H1 (cell line): ENCODE data around the gene KCNAB2. TPM values are rescaled to one million over a fixed set of nuclear protein-coding genes. Genes with fewer than 3 reads are reported as not detected.

Experiments
- CTCF ChIA-PET: fragments of 300-600 bp; sonication (Branson Sonifier 250); formaldehyde crosslinking; loops from one replicate; lab custom pipeline; 2021; ENCODE audit not compliant: partially characterized antibody; lab: Charles Lee
- POLR2A ChIA-PET: fragments of 300-600 bp; sonication (Branson Sonifier 250); formaldehyde crosslinking; loops from one replicate; lab custom pipeline; 2021; ENCODE audit warnings: inconsistent platforms; ENCODE audit not compliant: partially characterized antibody; lab: Charles Lee
- DNase-seq, 2 experiments: peaks; one replicate each; pipeline versions ENCODE4 v3.0.0 to v3.0.0-alpha.2; 2010 to 2022; ENCODE audit warnings: low spot score in 2 of 2, low read depth in 1 of 2, mixed read lengths in 1 of 2
- FAIRE-seq: peaks from 2 replicates; lab custom pipeline; 2011; peaks lifted over from hg19 to GRCh38; lab: Jason Lieb, UNC
- H2AFZ ChIP-seq: 2 replicates; pipeline ENCODE4 v1.8.1; 2012; ENCODE audit warnings: low read length, inconsistent platforms
- H2AK5ac ChIP-seq: 2 replicates; pipeline ENCODE4 v1.6.1; 2013; ENCODE audit warnings: low read depth, low read length
- H2BK120ac ChIP-seq: replicated peaks from 2 replicates; pipeline ENCODE3; 2013; ENCODE audit warnings: low read depth, low read length, inconsistent platforms
- H2BK12ac ChIP-seq: 2 replicates; pipeline ENCODE4 v1.6.1; 2013; ENCODE audit warnings: low read depth, low read length
- H2BK15ac ChIP-seq: 2 replicates; pipeline ENCODE4 v1.6.1; 2013; ENCODE audit warnings: low read length
- H2BK20ac ChIP-seq: 2 replicates; pipeline ENCODE4 v1.6.1; 2013; ENCODE audit warnings: low read length
- H2BK5ac ChIP-seq: 2 replicates; pipeline ENCODE4 v1.6.1; 2013; ENCODE audit warnings: low read depth, low read length
- H3K14ac ChIP-seq: 2 replicates; pipeline ENCODE4 v1.6.1; 2013; ENCODE audit warnings: inconsistent platforms; ENCODE audit not compliant: insufficient read length
- H3K18ac ChIP-seq: 2 replicates; pipeline ENCODE4 v1.6.1; 2013; ENCODE audit warnings: low read length; ENCODE audit errors: extremely low read depth
- H3K23ac ChIP-seq: 2 replicates; pipeline ENCODE4 v1.6.1; 2013; ENCODE audit warnings: inconsistent platforms; ENCODE audit not compliant: insufficient read length
- H3K23me2 ChIP-seq: 2 replicates; pipeline ENCODE4 v1.6.1; 2013; ENCODE audit warnings: low read depth, low read length
- H3K27ac ChIP-seq: 2 replicates; pipeline ENCODE4 v1.6.1; 2011; ENCODE audit warnings: low read depth, low read length, inconsistent platforms
- H3K27me3 ChIP-seq, 4 experiments: replicated peaks in 1 of 4; 1 replicate in 1 of 4; 2 replicates in 3 of 4; pipeline versions ENCODE4 v1.6.1 to v1.8.1; 2011 to 2013; ENCODE audit warnings: low read length in 3 of 4, mild to moderate bottlenecking in 3 of 4, inconsistent platforms in 2 of 4, mixed read lengths in 2 of 4, moderate library complexity in 1 of 4; ENCODE audit not compliant: control insufficient read depth in 3 of 4, insufficient read depth in 3 of 4; ENCODE audit errors: extremely low read depth in 1 of 4
- H3K36me3 ChIP-seq, 4 experiments: 2 replicates each; pipeline versions ENCODE4 v1.6.1 to v1.8.1; 2011 to 2013; ENCODE audit warnings: mild to moderate bottlenecking in 4 of 4, low read length in 3 of 4, moderate library complexity in 2 of 4, control low read depth in 1 of 4, inconsistent platforms in 1 of 4; ENCODE audit not compliant: insufficient read depth in 4 of 4, control insufficient read depth in 2 of 4
- H3K4ac ChIP-seq: replicated peaks from 2 replicates; pipeline ENCODE3; 2013; ENCODE audit warnings: low read length, low read depth, mixed read lengths, inconsistent platforms; ENCODE audit not compliant: insufficient read length
- H3K4me1 ChIP-seq, 4 experiments: replicated peaks in 1 of 4; 1 replicate in 1 of 4; 2 replicates in 3 of 4; pipeline versions ENCODE4 v1.6.1 to v1.8.1; 2011 to 2013; ENCODE audit warnings: low read length in 3 of 4, inconsistent platforms in 2 of 4, mixed read lengths in 1 of 4; ENCODE audit not compliant: insufficient read depth in 4 of 4, control insufficient read depth in 3 of 4
- H3K4me2 ChIP-seq, 2 experiments: 2 replicates each; pipeline versions ENCODE4 v1.6.1 to v1.8.1; 2011 to 2013; ENCODE audit warnings: low read depth in 2 of 2, low read length in 2 of 2, control low read depth in 1 of 2, inconsistent platforms in 1 of 2, mild to moderate bottlenecking in 1 of 2; ENCODE audit not compliant: insufficient read depth in 1 of 2
- H3K4me3 ChIP-seq, 4 experiments: fragments of 200-600, 300-600 bp in 1 of 4; sonication (generic), shearing (Covaris generic), sonication (Bioruptor Twin) in 1 of 4; 2 replicates each; pipeline versions ENCODE4 v1.5.1 to v1.8.1; 2011 to 2016; ENCODE audit warnings: low read length in 4 of 4, low read depth in 3 of 4, control low read depth in 2 of 4, inconsistent platforms in 2 of 4, mild to moderate bottlenecking in 2 of 4, mixed read lengths in 1 of 4, moderate library complexity in 1 of 4; ENCODE audit not compliant: insufficient read depth in 2 of 4; ENCODE audit errors: extremely low read depth in 1 of 4
- H3K56ac ChIP-seq: replicated peaks from 2 replicates; pipeline ENCODE3; 2013; ENCODE audit warnings: low read depth, mild to moderate bottlenecking, mixed read lengths, low read length, inconsistent platforms; ENCODE audit not compliant: insufficient read length
- H3K79me1 ChIP-seq: 2 replicates; pipeline ENCODE4 v1.6.1; 2013; ENCODE audit warnings: low read depth, low read length, control low read depth
- H3K79me2 ChIP-seq, 2 experiments: 2 replicates each; pipeline versions ENCODE4 v1.6.1 to v1.8.1; 2012 to 2013; ENCODE audit warnings: low read length in 2 of 2, mild to moderate bottlenecking in 2 of 2, inconsistent platforms in 1 of 2; ENCODE audit not compliant: insufficient read depth in 2 of 2, control insufficient read depth in 1 of 2
- H3K9ac ChIP-seq, 4 experiments: replicated peaks in 1 of 4; 1 replicate in 1 of 4; 2 replicates in 3 of 4; pipeline versions ENCODE4 v1.6.1 to v1.8.1; 2011 to 2013; ENCODE audit warnings: low read depth in 3 of 4, low read length in 3 of 4, control low read depth in 2 of 4, mild to moderate bottlenecking in 2 of 4, moderate library complexity in 2 of 4, inconsistent platforms in 1 of 4; ENCODE audit errors: extremely low read depth in 1 of 4
- H3K9me3 ChIP-seq, 2 experiments: 2 replicates each; pipeline versions ENCODE4 v1.6.1 to v1.8.1; 2012 to 2013; ENCODE audit warnings: mild to moderate bottlenecking in 2 of 2, moderate library complexity in 2 of 2, control low read depth in 1 of 2, inconsistent platforms in 1 of 2, low read depth in 1 of 2, low read length in 1 of 2, mixed read lengths in 1 of 2; ENCODE audit not compliant: insufficient read depth in 2 of 2
- H4K20me1 ChIP-seq, 2 experiments: replicated peaks in 1 of 2; 2 replicates each; pipeline versions ENCODE3 to v1.8.1; 2011 to 2013; ENCODE audit warnings: inconsistent platforms in 2 of 2, low read length in 2 of 2, mild to moderate bottlenecking in 1 of 2; ENCODE audit not compliant: insufficient read depth in 2 of 2, control insufficient read depth in 1 of 2
- H4K5ac ChIP-seq: 2 replicates; pipeline ENCODE4 v1.6.1; 2013; ENCODE audit warnings: low read length, low read depth, mixed read lengths, inconsistent platforms; ENCODE audit not compliant: insufficient read length
- H4K8ac ChIP-seq: 2 replicates; pipeline ENCODE4 v1.8.0; 2013; ENCODE audit warnings: mild to moderate bottlenecking, moderate library complexity, low read length, inconsistent platforms; ENCODE audit not compliant: insufficient read depth; ENCODE audit errors: extremely low read depth
- H4K91ac ChIP-seq: replicated peaks from 2 replicates; pipeline ENCODE3; 2013; ENCODE audit warnings: low read length, mixed read lengths, inconsistent platforms; ENCODE audit not compliant: insufficient read length
- ASH2L ChIP-seq: fragments of 200-600, 300-600 bp; sonication (generic); IDR thresholded peaks from one replicate; pipeline ENCODE4 v1.7.1; 2017; ENCODE audit warnings: low read length
- ATF2 ChIP-seq: IDR thresholded peaks from 2 replicates; pipeline ENCODE4 v1.6.1; 2012; ENCODE audit warnings: low read length, inconsistent platforms
- ATF3 ChIP-seq: IDR thresholded peaks from 2 replicates; pipeline ENCODE4 v1.6.1; 2011; ENCODE audit warnings: low read depth, mild to moderate bottlenecking, low read length; ENCODE audit not compliant: insufficient read depth
- CBX5 ChIP-seq: fragments of 300-800, 300-1000 bp; sonication (generic); IDR thresholded peaks from 2 replicates; pipeline ENCODE4 v1.7.1; 2016; ENCODE audit warnings: antibody characterized with exemption, low read length, low read depth
- CHD2 ChIP-seq: IDR thresholded peaks from 2 replicates; pipeline ENCODE4 v1.6.1; 2012; ENCODE audit warnings: low read length, improper control_type of control experiment
- CREB1 ChIP-seq: IDR thresholded peaks from 2 replicates; pipeline ENCODE4 v1.6.1; 2012; ENCODE audit warnings: inconsistent platforms
- EGR1 ChIP-seq: IDR thresholded peaks from 2 replicates; pipeline ENCODE4 v1.6.1; 2011; ENCODE audit warnings: low read depth, low read length, borderline replicate concordance
- MAFK ChIP-seq: IDR thresholded peaks from 2 replicates; pipeline ENCODE4 v1.6.1; 2012; ENCODE audit warnings: low read depth, mild to moderate bottlenecking, improper control_type of control experiment, low read length
- PHF8 ChIP-seq: fragments of 200-600 bp; sonication (generic); conservative IDR thresholded peaks from 2 replicates; pipeline ENCODE4 v1.7.1; 2012; ENCODE audit warnings: low read depth, mild to moderate bottlenecking, inconsistent platforms, low read length, moderate library complexity
- SIX5 ChIP-seq: IDR thresholded peaks from 2 replicates; pipeline ENCODE4 v1.6.1; 2011; ENCODE audit warnings: mild to moderate bottlenecking, low read depth, low read length
- SP4 ChIP-seq: IDR thresholded peaks from 2 replicates; pipeline ENCODE4 v1.6.1; 2012; ENCODE audit warnings: low read length, inconsistent platforms
- TAF1 ChIP-seq: IDR thresholded peaks from 2 replicates; pipeline ENCODE4 v1.6.1; 2011; ENCODE audit warnings: mild to moderate bottlenecking, low read depth, low read length
- TBP ChIP-seq: IDR thresholded peaks from 2 replicates; pipeline ENCODE4 v1.6.1; 2011; ENCODE audit warnings: low read depth, low read length, improper control_type of control experiment
- TCF12 ChIP-seq: IDR thresholded peaks from 2 replicates; pipeline ENCODE4 v1.6.1; 2011; ENCODE audit warnings: low read depth, mild to moderate bottlenecking, low read length
- TEAD4 ChIP-seq: IDR thresholded peaks from 2 replicates; pipeline ENCODE4 v1.6.1; 2012; ENCODE audit warnings: low read depth, low read length, inconsistent platforms, mixed read lengths
- WGBS, 2 experiments: shearing (Covaris generic) in 1 of 2; methylation state at CpG; one replicate each; pipeline versions ENCODE4 v1.1.6 to v1.1.7; 2013 to 2015; ENCODE audit warnings: low lambda C conversion rate in 2 of 2, mixed read lengths in 2 of 2, inconsistent platforms in 1 of 2, low coverage in 1 of 2, missing lambda C conversion rate in 1 of 2; ENCODE audit not compliant: insufficient replicate concordance in 2 of 2, insufficient coverage in 1 of 2, insufficient read length in 1 of 2; ENCODE audit errors: extremely low coverage in 1 of 2, missing lambda C conversion rate in 1 of 2; 5-methylcytosine and 5-hydroxymethylcytosine counted together
- polyA plus RNA-seq, 7 experiments: library from polyadenylated mRNA; depleted of rRNA in 3 of 7; stranded (reverse) in 5 of 7; unstranded in 2 of 7; fragments of >200 nt in 5 of 7; fragments of 200-250 nt in 2 of 7; gene quantifications; 1 replicate in 5 of 7; 2 replicates in 1 of 7; 4 replicates in 1 of 7; pipeline versions ENCODE4 v1.2.1 to v1.2.3, GENCODE V29; 2011 to 2013; ENCODE audit warnings: missing spikeins in 2 of 7, mixed read lengths in 2 of 7
- total RNA-seq: library from RNA; stranded (reverse); fragmentation: NEBNext Ultra II Directional; extraction: Animal tissue kit (Norgen Biotek cat#: 25700); gene quantifications from 2 replicates; pipeline ENCODE4 v1.2.1, GENCODE V29; 2021

The KCNAB2 gene
- total and polyA plus RNA-seq, 2 of the 8 experiments (the other 6 are each of a cell fraction or from before 2014, with no cell fraction given), result 4.5 to 7.0 TPM

GRCh38 chr1:6011946-6012258 is 33.8 kb upstream of the KCNAB2 start:
- CTCF ChIA-PET, result interaction anchor here (0.9 to 2.5 kb wide), 4 partner anchors 9 to 140 kb away, joined by 3 to 9 read pairs (median 5); no protein-coding TSS in a partner anchor
- TF ChIP-seq ATF3 (no peak), ASH2L (no peak), TAF1 (no peak), ATF2 (no peak), SP4 (no peak), PHF8 (no peak), CREB1 (no peak), CBX5 (no peak), TEAD4 (no peak), CHD2 (no peak), MAFK (no peak), TBP (no peak), EGR1 (no peak), TCF12 (no peak), SIX5 (no peak)

More at GRCh38 chr1:6011946-6012258, 33.8 kb upstream of the KCNAB2 start:
- no peak overlapping the region for H3K4ac ChIP-seq
- no peak overlapping the region for H3K27ac ChIP-seq
- H3K79me2 ChIP-seq, result no peaks in the 10 kb centered on the region
- no peak overlapping the region for H3K4me2 ChIP-seq
- H2BK20ac ChIP-seq, result no peak overlapping the region
- no peaks in the 10 kb centered on the region for H3K27me3 ChIP-seq
- H4K20me1 ChIP-seq, result peaks cover 0 to 5% of the 10 kb centered on the region in 2 experiments
- H2BK15ac ChIP-seq, result no peak overlapping the region
- H2BK120ac ChIP-seq, result no peak overlapping the region
- FAIRE-seq, result no peak
- H3K56ac ChIP-seq, result no peak overlapping the region
- H2BK12ac ChIP-seq, result no peak overlapping the region
- H3K23ac ChIP-seq, result no peak overlapping the region
- no peaks in the 10 kb centered on the region for H3K36me3 ChIP-seq
- H3K18ac ChIP-seq, result no peak overlapping the region
- H3K4me1 ChIP-seq, result no peaks in the 10 kb centered on the region
- H3K79me1 ChIP-seq, result no peaks in the 10 kb centered on the region
- no peak for DNase-seq
- H4K8ac ChIP-seq, result no peak overlapping the region
- POLR2A ChIA-PET, result no interaction called here
- H2AFZ ChIP-seq, result no peak overlapping the region
- no peak overlapping the region for H2AK5ac ChIP-seq
- no peak overlapping the region for H4K5ac ChIP-seq
- H3K9ac ChIP-seq, result no peak overlapping the region
- no peak overlapping the region for H2BK5ac ChIP-seq
- H3K14ac ChIP-seq, result no peak overlapping the region
- 83% methylated on average over 1 to 3 of the region's 3 CpGs for WGBS, 2 experiments
- H3K23me2 ChIP-seq, result peaks cover 4% of the 10 kb centered on the region; the same call in 1 of the 2 replicates
- no peak overlapping the region for H3K4me3 ChIP-seq
- no peaks in the 10 kb centered on the region for H3K9me3 ChIP-seq
- H4K91ac ChIP-seq, result no peak overlapping the region
